Loucy (cell line): ENCODE data around the gene HELQ.

Experiments
- H2AFZ ChIP-seq: fragments of 200-600 bp; sonication (generic); 2 replicates; pipeline ENCODE4 v1.6.0; 2016; ENCODE audit warnings: antibody characterized with exemption, mild to moderate bottlenecking, low read length, moderate library complexity
- H3F3A ChIP-seq: fragments of 200-600 bp; 2 replicates; pipeline ENCODE4 v1.6.0; 2016; ENCODE audit warnings: antibody characterized with exemption, low read depth, mild to moderate bottlenecking
- H3K27me3 ChIP-seq: fragments of 200-600 bp; sonication (generic); 2 replicates; pipeline ENCODE4 v1.6.1; 2014; ENCODE audit warnings: low read length, mild to moderate bottlenecking; ENCODE audit not compliant: insufficient read depth, poor library complexity, severe bottlenecking
- H3K36me3 ChIP-seq: fragments of 200-600 bp; sonication (generic); 2 replicates; pipeline ENCODE4 v1.6.1; 2016; ENCODE audit warnings: low read length; ENCODE audit not compliant: insufficient read depth
- H3K4me1 ChIP-seq: fragments of 200-600 bp; sonication (generic); 2 replicates; pipeline ENCODE4 v1.5.1; 2014; ENCODE audit warnings: low read length, mild to moderate bottlenecking; ENCODE audit not compliant: insufficient read depth, poor library complexity, severe bottlenecking
- H3K4me2 ChIP-seq: fragments of 200-600 bp; sonication (generic); 2 replicates; pipeline ENCODE4 v1.6.0; 2014; ENCODE audit warnings: antibody characterized with exemption, low read length, low read depth, mild to moderate bottlenecking; ENCODE audit not compliant: poor library complexity, severe bottlenecking
- H3K4me3 ChIP-seq: fragments of 200-600 bp; sonication (generic); 2 replicates; pipeline ENCODE4 v1.5.1; 2014; ENCODE audit warnings: low read length, mild to moderate bottlenecking, mixed read lengths; ENCODE audit not compliant: poor library complexity, severe bottlenecking
- H3K79me2 ChIP-seq: fragments of 200-600 bp; sonication (generic); 2 replicates; pipeline ENCODE4 v1.6.1; 2014; ENCODE audit warnings: low read length; ENCODE audit not compliant: insufficient read depth
- H3K9ac ChIP-seq: fragments of 200-600 bp; sonication (generic); 2 replicates; pipeline ENCODE4 v1.6.0; 2014; ENCODE audit warnings: mild to moderate bottlenecking, low read depth, low read length, moderate library complexity; ENCODE audit not compliant: poor library complexity, severe bottlenecking
- H3K9me2 ChIP-seq: fragments of 200-600 bp; sonication (generic); replicated peaks from 2 replicates; pipeline ENCODE4 v1.6.1; 2016; ENCODE audit warnings: low read depth, low read length, mixed read lengths
- H3K9me3 ChIP-seq: fragments of 200-600 bp; sonication (generic); 2 replicates; pipeline ENCODE4 v1.6.1; 2014; ENCODE audit warnings: mild to moderate bottlenecking, antibody characterized with exemption, low read length, low read depth; ENCODE audit not compliant: insufficient read depth
- H4K20me1 ChIP-seq: fragments of 200-600 bp; sonication (generic); 2 replicates; pipeline ENCODE4 v1.6.0; 2014; ENCODE audit warnings: antibody characterized with exemption, low read length, mild to moderate bottlenecking; ENCODE audit not compliant: insufficient read depth, poor library complexity, severe bottlenecking
- CTCF ChIP-seq: fragments of 200-600 bp; sonication (generic); conservative IDR thresholded peaks from 2 replicates; pipeline ENCODE4 v1.5.1; 2014; ENCODE audit warnings: mild to moderate bottlenecking, antibody characterized with exemption, low read length
- EZH2phosphoT487 ChIP-seq: fragments of 200-600 bp; IDR thresholded peaks from 2 replicates; pipeline ENCODE4 v1.6.1; 2018; ENCODE audit warnings: antibody characterized with exemption, mild to moderate bottlenecking, moderate library complexity, borderline replicate concordance

HELQ gene

GRCh38 chr4:83389756-83390505 is 65.7 kb downstream of the HELQ start:
- Histone ChIP-seq H3K79me2 (no peaks in the 10 kb centered on the region), H3K9ac (no peak overlapping the region), H2AFZ (no peak overlapping the region), H3K4me3 (no peak overlapping the region), H3K9me2 (no peaks in the 10 kb centered on the region), H3K9me3 (no peaks in the 10 kb centered on the region), H3K4me1 (no peaks in the 10 kb centered on the region), H4K20me1 (no peaks in the 10 kb centered on the region), H3F3A (no peaks in the 10 kb centered on the region), H3K36me3 (no peaks in the 10 kb centered on the region), H3K27me3 (no peaks in the 10 kb centered on the region), H3K4me2 (no peak overlapping the region)
- no peak for TF ChIP-seq CTCF

GRCh38 chr4:83389037-83389720 is 66.4 kb downstream of the HELQ start:
- no peaks in the 10 kb centered on the region for H3K27me3 ChIP-seq
- no peak overlapping the region for H2AFZ ChIP-seq
- no peak overlapping the region for H3K9ac ChIP-seq
- no peak overlapping the region for H3K4me2 ChIP-seq
- no peaks in the 10 kb centered on the region for H3F3A ChIP-seq
- no peaks in the 10 kb centered on the region for H3K9me2 ChIP-seq
- no peaks in the 10 kb centered on the region for H4K20me1 ChIP-seq
- no peaks in the 10 kb centered on the region for H3K9me3 ChIP-seq
- TF ChIP-seq CTCF (no peak), EZH2phosphoT487 (no peak)
- H3K4me3 ChIP-seq, result no peak overlapping the region
- H3K79me2 ChIP-seq, result no peaks in the 10 kb centered on the region
- no peaks in the 10 kb centered on the region for H3K4me1 ChIP-seq
- H3K36me3 ChIP-seq, result no peaks in the 10 kb centered on the region

- Histone ChIP-seq H3K9ac (no peak overlapping the region), H3K4me1 (no peaks in the 10 kb centered on the region), H3K79me2 (no peaks in the 10 kb centered on the region), H3F3A (no peaks in the 10 kb centered on the region), H2AFZ (peak overlapping the region; percentile 74; the same call in 1 of the 2 replicates), H3K4me2 (no peak overlapping the region), H3K9me2 (no peaks in the 10 kb centered on the region), H3K36me3 (no peaks in the 10 kb centered on the region), H3K4me3 (no peak overlapping the region), H3K9me3 (no peaks in the 10 kb centered on the region), H4K20me1 (no peaks in the 10 kb centered on the region), H3K27me3 (no peaks in the 10 kb centered on the region)
- TF ChIP-seq EZH2phosphoT487 (no peak), CTCF (peak; percentile 32; the same call in 1 of the 2 replicates)
Measured at GRCh38 chr4:83388313-83388676, 67.3 kb downstream of the HELQ start.
